ENCODE data around the gene MAGI1.

Gene MAGI1

GRCh38 chr3:66023229-66023628 lies 15.5 kb downstream of the MAGI1 start:
- TF ChIP-seq, protein P1, sequence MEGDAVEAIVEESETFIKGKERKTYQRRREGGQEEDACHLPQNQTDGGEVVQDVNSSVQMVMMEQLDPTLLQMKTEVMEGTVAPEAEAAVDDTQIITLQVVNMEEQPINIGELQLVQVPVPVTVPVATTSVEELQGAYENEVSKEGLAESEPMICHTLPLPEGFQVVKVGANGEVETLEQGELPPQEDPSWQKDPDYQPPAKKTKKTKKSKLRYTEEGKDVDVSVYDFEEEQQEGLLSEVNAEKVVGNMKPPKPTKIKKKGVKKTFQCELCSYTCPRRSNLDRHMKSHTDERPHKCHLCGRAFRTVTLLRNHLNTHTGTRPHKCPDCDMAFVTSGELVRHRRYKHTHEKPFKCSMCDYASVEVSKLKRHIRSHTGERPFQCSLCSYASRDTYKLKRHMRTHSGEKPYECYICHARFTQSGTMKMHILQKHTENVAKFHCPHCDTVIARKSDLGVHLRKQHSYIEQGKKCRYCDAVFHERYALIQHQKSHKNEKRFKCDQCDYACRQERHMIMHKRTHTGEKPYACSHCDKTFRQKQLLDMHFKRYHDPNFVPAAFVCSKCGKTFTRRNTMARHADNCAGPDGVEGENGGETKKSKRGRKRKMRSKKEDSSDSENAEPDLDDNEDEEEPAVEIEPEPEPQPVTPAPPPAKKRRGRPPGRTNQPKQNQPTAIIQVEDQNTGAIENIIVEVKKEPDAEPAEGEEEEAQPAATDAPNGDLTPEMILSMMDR (conservative IDR thresholded peaks at IDR 0.05; ENCODE audit: low read depth, low read length) = no peak
- no peak for DNase-seq (ENCODE audit: low read depth)
- H3K4me3 ChIP-seq (ENCODE audit: low read length) = no peak overlapping the region

- TF ChIP-seq, protein P1 (conservative IDR thresholded peaks at IDR 0.05; ENCODE audit: low read depth, low read length) = no peak
- DNase-seq (ENCODE audit: low read depth) = peak; percentile 32
- H3K4me3 ChIP-seq (ENCODE audit: low read length) = peak overlapping the region; percentile 25
These were observed 17.0 kb downstream of the MAGI1 start for GRCh38 chr3:66021731-66022131.

DNA sequence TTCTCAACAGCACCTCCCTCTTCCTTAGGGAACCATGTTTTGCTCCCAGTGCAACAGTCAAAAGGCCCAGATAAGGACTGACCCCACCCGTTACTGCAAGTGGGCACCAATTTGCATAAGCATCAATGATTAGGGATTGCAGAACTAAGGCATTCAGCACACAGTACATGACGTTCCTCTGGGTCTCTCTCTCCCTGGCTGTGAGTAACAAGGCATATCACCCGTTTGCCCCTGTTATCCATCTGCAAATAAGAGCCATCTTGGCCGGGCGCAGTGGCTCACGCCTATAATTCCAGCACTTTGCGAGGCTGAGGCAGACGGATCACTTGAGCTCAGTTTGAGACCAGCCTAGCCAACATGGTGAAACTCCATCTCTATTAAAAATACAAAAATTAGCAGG lies 18.8 kb downstream of the MAGI1 start:
- no peak for DNase-seq (ENCODE audit: low read depth)
- no peak overlapping the region for H3K4me3 ChIP-seq (ENCODE audit: low read length)
- TF ChIP-seq, protein P1 (conservative IDR thresholded peaks at IDR 0.05; ENCODE audit: low read depth, low read length) = no peak

- TF ChIP-seq, protein P1 (conservative IDR thresholded peaks at IDR 0.05; ENCODE audit: low read depth, low read length) = no peak
- no peak overlapping the region for H3K4me3 ChIP-seq (ENCODE audit: low read length)
- no peak for DNase-seq (ENCODE audit: low read depth)
These were observed 20.4 kb downstream of the MAGI1 start for GRCh38 chr3:66018057-66019033.

DNA sequence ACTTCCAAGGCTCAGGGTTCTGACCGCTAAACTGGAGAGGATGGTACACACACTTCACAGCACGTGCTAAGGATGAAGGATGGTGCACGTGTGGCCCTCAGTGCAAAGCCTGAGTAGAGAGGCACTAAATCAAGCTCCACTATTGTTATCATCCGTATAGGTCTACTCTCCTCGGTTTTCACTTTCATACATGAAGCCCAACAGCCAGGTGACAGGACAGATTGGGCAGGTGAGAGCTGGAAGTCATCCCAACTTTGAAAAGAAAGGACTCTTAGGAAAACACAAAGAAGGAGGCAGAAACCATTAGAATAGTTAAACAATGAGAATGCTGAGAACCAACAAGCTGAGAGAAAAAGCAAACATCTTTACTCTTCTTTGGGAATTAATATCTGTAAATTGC lies 21.1 kb downstream of the MAGI1 start:
- no peak overlapping the region for H3K4me3 ChIP-seq (ENCODE audit: low read length)
- DNase-seq (ENCODE audit: low read depth) = no peak
- TF ChIP-seq, protein P1 (conservative IDR thresholded peaks at IDR 0.05; ENCODE audit: low read depth, low read length) = no peak

GRCh38 chr3:66017084-66017483 lies 21.6 kb downstream of the MAGI1 start:
- no peak for DNase-seq (ENCODE audit: low read depth)
- TF ChIP-seq, protein P1 (conservative IDR thresholded peaks at IDR 0.05; ENCODE audit: low read depth, low read length) = no peak
- no peak overlapping the region for H3K4me3 ChIP-seq (ENCODE audit: low read length)

DNA sequence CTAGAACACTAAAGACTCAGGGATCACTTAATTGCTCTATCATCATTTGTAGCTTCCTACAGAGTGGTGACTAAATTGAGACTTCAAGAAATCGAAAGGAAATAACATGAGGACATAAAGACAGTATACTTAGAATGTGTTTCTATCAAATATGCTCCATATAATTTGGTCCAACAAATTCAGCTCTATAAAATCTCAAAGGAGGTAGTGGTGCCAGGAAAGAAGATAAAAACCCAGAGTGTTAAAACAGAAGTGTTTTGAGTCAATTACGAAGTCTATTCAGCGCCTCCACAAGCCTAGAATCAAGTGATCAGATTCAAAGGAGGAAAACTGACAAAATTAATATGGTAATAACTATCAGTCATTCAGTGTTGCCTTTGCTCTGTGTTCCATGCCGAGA lies 22.9 kb downstream of the MAGI1 start:
- TF ChIP-seq, protein P1 (conservative IDR thresholded peaks at IDR 0.05; ENCODE audit: low read depth, low read length) = no peak
- no peak overlapping the region for H3K4me3 ChIP-seq (ENCODE audit: low read length)
- DNase-seq (ENCODE audit: low read depth) = no peak
